HepG2 (cell line): Measurements from ENCODE around the gene BBC3. TPM values are rescaled to one million over a fixed set of nuclear protein-coding genes. Genes with fewer than 3 reads are reported as not detected.

Source experiments
- ATM ChIP-seq: fragments of 450-650 bp; IDR thresholded peaks from 2 replicates; pipeline ENCODE4 v1.7.1; 2017; ENCODE audit warnings: mild to moderate bottlenecking, borderline replicate concordance
- ELF3 ChIP-seq: IDR thresholded peaks from 2 replicates; pipeline ENCODE4 v1.6.1; 2016; ENCODE audit warnings: missing genetic modification reagents, missing compliant biosample characterization
- HNRNPH1 ChIP-seq: fragments of 200-400 bp; formaldehyde crosslinking; optimal IDR thresholded peaks from 2 replicates; pipeline ENCODE3; 2017; ENCODE audit warnings: mild to moderate bottlenecking, low read depth, low read length
- KLF6 ChIP-seq: IDR thresholded peaks from 2 replicates; pipeline ENCODE4 v1.8.0; 2016; ENCODE audit warnings: missing biosample characterization, missing genetic modification reagents
- MAZ ChIP-seq, 2 experiments: sonication (generic) in 1 of 2; formaldehyde crosslinking in 1 of 2; IDR thresholded peaks; 2 replicates each; pipeline versions ENCODE4 v1.5.0 to v1.6.1; 2012 to 2020; ENCODE audit warnings: low read depth in 2 of 2, mild to moderate bottlenecking in 2 of 2, borderline replicate concordance in 1 of 2, improper control_type of control experiment in 1 of 2, low read length in 1 of 2, missing genetic modification reagents in 1 of 2, moderate library complexity in 1 of 2
- POLR2G ChIP-seq: fragments of 200-400 bp; formaldehyde crosslinking; IDR thresholded peaks from 2 replicates; pipeline ENCODE4 v1.6.1; 2018; ENCODE audit warnings: mild to moderate bottlenecking, low read depth, low read length, moderate library complexity
- RBM22 ChIP-seq: fragments of 200-400 bp; formaldehyde crosslinking; optimal IDR thresholded peaks from 2 replicates; pipeline ENCODE3; 2017; ENCODE audit warnings: mild to moderate bottlenecking, low read length, moderate library complexity
- REPIN1 ChIP-seq: sonication (generic); formaldehyde crosslinking; IDR thresholded peaks from 2 replicates; pipeline ENCODE4 v1.8.0; 2022; ENCODE audit warnings: missing genetic modification reagents, low read depth, mild to moderate bottlenecking, borderline replicate concordance
- RFXANK ChIP-seq: IDR thresholded peaks from 2 replicates; pipeline ENCODE4 v1.6.1; 2016
- THAP11 ChIP-seq: IDR thresholded peaks from 2 replicates; pipeline ENCODE4 v1.6.1; 2016; ENCODE audit warnings: missing biosample characterization, missing genetic modification reagents
- U2AF1 ChIP-seq: fragments of 200-400 bp; formaldehyde crosslinking; optimal IDR thresholded peaks from 2 replicates; pipeline ENCODE3; 2017; ENCODE audit warnings: mild to moderate bottlenecking, low read depth, low read length
- YEATS4 ChIP-seq: sonication (generic); formaldehyde crosslinking; IDR thresholded peaks from 2 replicates; pipeline ENCODE4 v1.4.0; 2020; ENCODE audit warnings: missing genetic modification reagents, borderline replicate concordance
- ZFP82 ChIP-seq: sonication (generic); formaldehyde crosslinking; IDR thresholded peaks from 2 replicates; pipeline ENCODE4 v1.5.1; 2020; ENCODE audit warnings: mild to moderate bottlenecking, missing genetic modification reagents, borderline replicate concordance
- ZNF143 ChIP-seq: sonication (generic); formaldehyde crosslinking; IDR thresholded peaks from 2 replicates; pipeline ENCODE4 v1.4.0; 2020; ENCODE audit warnings: missing genetic modification reagents
- ZNF251 ChIP-seq: sonication (generic); formaldehyde crosslinking; IDR thresholded peaks from 2 replicates; pipeline ENCODE4 v1.9.0; 2021; ENCODE audit warnings: mild to moderate bottlenecking, missing genetic modification reagents
- ZNF354B ChIP-seq: sonication (generic); formaldehyde crosslinking; IDR thresholded peaks from 2 replicates; pipeline ENCODE4 v1.8.0; 2022; ENCODE audit warnings: mild to moderate bottlenecking, missing genetic modification reagents
- ZNF383 ChIP-seq: sonication (generic); formaldehyde crosslinking; IDR thresholded peaks from 2 replicates; pipeline ENCODE4 v1.4.0; 2020; ENCODE audit warnings: missing genetic modification reagents, mild to moderate bottlenecking, borderline replicate concordance
- polyA plus RNA-seq, 8 experiments: library from polyadenylated mRNA; depleted of rRNA in 3 of 8; stranded (reverse) in 7 of 8; unstranded in 1 of 8; fragments of >200 nt; fragmentation: Illumina TruSeq in 4 of 8; extraction: Trizol in 4 of 8; gene quantifications; 2 replicates each; pipeline versions ENCODE4 v1.2.1 to v1.2.3, GENCODE V29; 2011 to 2016; ENCODE audit warnings: low read depth in 4 of 8, missing spikeins in 1 of 8, mixed read lengths in 1 of 8; ENCODE audit not compliant: insufficient read depth in 1 of 8
- total RNA-seq, 5 experiments: library from RNA; depleted of rRNA; stranded (reverse); fragments of >200 nt; fragmentation: Illumina TruSeq; extraction: Trizol; gene quantifications; 2 replicates each; pipeline ENCODE4 v1.2.3, GENCODE V29; 2016; ENCODE audit warnings: low read depth in 1 of 5
- TF ChIP-seq, protein P1 (sequence below): sonication (generic); formaldehyde crosslinking; IDR thresholded peaks from 2 replicates; pipeline ENCODE4 v1.5.0; 2020; ENCODE audit warnings: mild to moderate bottlenecking, missing genetic modification reagents
- TF ChIP-seq, protein P2 (sequence below): sonication (generic); formaldehyde crosslinking; IDR thresholded peaks from 2 replicates; pipeline ENCODE4 v1.8.0; 2022; ENCODE audit warnings: missing genetic modification reagents, mild to moderate bottlenecking, moderate library complexity, borderline replicate concordance
- TF ChIP-seq, protein P3 (sequence below): sonication (generic); formaldehyde crosslinking; conservative IDR thresholded peaks from 2 replicates; pipeline ENCODE4 v1.8.0; 2022; ENCODE audit warnings: low read depth, missing genetic modification reagents
- TF ChIP-seq, protein P4 (sequence below): sonication (generic); formaldehyde crosslinking; IDR thresholded peaks from 2 replicates; pipeline ENCODE4 v1.8.0; 2022; ENCODE audit warnings: mild to moderate bottlenecking, missing genetic modification reagents, borderline replicate concordance

BBC3 gene
- total and polyA plus RNA-seq, 2 of the 13 experiments (the other 11 are each of a cell fraction or from before 2014, with no cell fraction given) = 6.1 to 8.8 TPM

DNA sequence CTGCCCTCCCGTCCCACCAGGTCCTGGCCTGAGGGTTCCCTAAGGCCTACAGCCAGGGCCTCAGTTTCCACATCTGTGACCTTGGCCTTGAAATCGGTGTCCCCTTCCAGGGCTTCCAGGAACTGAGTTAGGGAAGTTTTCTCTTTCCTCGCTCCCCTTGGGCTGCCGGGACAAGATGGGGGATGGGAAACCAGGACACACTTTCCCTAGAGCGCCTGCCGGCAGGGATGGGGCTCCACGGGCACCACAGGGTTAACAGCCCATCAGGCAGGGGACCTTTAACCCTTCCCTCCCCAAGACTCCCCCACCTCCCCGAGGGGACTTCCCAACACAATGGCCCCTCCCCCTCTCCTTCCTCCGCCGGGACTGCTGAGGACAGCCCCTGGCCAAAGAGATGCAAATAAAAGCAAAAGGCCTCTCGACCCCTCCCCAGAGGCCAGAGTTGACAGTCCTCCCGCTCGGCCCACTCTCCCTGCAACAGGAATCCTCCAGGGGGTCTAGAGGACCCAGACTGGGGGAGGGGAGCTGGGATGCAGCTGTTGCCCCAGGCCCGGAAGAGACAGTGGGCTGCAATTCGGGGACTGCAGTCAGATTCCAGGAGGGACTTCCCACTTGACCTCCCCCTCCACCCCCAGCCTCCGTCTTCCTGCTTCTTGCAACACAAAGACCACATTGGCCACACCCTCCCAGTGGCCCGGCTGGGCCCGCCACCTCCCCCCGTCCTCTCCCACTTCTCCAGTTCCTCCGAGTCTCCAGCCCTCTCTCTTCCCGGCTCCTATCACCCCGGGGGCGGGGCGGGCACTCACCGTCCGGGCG is 3.4 kb downstream of the BBC3 start (continued):
- TF ChIP-seq, protein P1, sequence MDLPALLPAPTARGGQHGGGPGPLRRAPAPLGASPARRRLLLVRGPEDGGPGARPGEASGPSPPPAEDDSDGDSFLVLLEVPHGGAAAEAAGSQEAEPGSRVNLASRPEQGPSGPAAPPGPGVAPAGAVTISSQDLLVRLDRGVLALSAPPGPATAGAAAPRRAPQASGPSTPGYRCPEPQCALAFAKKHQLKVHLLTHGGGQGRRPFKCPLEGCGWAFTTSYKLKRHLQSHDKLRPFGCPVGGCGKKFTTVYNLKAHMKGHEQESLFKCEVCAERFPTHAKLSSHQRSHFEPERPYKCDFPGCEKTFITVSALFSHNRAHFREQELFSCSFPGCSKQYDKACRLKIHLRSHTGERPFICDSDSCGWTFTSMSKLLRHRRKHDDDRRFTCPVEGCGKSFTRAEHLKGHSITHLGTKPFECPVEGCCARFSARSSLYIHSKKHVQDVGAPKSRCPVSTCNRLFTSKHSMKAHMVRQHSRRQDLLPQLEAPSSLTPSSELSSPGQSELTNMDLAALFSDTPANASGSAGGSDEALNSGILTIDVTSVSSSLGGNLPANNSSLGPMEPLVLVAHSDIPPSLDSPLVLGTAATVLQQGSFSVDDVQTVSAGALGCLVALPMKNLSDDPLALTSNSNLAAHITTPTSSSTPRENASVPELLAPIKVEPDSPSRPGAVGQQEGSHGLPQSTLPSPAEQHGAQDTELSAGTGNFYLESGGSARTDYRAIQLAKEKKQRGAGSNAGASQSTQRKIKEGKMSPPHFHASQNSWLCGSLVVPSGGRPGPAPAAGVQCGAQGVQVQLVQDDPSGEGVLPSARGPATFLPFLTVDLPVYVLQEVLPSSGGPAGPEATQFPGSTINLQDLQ (CRISPR knock-in tag) = no peak
- TF ChIP-seq RFXANK (CRISPR knock-in tag) (no peak), KLF6 (CRISPR knock-in tag) (0 out of 2 replicates have a peak, but pooled peaks have one; percentile 15), ZFP82 (0 out of 2 replicates have a peak, but pooled peaks have one; percentile 23), POLR2G (peak; percentile 19), ZNF383 (CRISPR knock-in tag) (no peak), ZNF251 (CRISPR knock-in tag) (no peak), ZNF354B (CRISPR knock-in tag) (0 out of 2 replicates have a peak, but pooled peaks have one; percentile 26), MAZ (IDR thresholded peaks at IDR 0.05; ENCODE audit: borderline replicate concordance, low read depth, low read length) (peak; percentile 86), MAZ (CRISPR knock-in tag; IDR thresholded peaks at IDR 0.05; ENCODE audit: low read depth) (peak; percentile 68), THAP11 (CRISPR knock-in tag) (peak; percentile 51), ATM (no peak), U2AF1 (no peak), HNRNPH1 (peak; percentile 63), RBM22 (peak; percentile 64), YEATS4 (peak; percentile 12; the same call in 1 of the 2 replicates), REPIN1 (CRISPR knock-in tag) (0 out of 2 replicates have a peak, but pooled peaks have one; percentile 0), ZNF143 (CRISPR knock-in tag) (no peak), ELF3 (peak; percentile 38)
- TF ChIP-seq, protein P2, sequence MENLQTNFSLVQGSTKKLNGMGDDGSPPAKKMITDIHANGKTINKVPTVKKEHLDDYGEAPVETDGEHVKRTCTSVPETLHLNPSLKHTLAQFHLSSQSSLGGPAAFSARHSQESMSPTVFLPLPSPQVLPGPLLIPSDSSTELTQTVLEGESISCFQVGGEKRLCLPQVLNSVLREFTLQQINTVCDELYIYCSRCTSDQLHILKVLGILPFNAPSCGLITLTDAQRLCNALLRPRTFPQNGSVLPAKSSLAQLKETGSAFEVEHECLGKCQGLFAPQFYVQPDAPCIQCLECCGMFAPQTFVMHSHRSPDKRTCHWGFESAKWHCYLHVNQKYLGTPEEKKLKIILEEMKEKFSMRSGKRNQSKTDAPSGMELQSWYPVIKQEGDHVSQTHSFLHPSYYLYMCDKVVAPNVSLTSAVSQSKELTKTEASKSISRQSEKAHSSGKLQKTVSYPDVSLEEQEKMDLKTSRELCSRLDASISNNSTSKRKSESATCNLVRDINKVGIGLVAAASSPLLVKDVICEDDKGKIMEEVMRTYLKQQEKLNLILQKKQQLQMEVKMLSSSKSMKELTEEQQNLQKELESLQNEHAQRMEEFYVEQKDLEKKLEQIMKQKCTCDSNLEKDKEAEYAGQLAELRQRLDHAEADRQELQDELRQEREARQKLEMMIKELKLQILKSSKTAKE (CRISPR knock-in tag) = peak; percentile 14; the same call in 1 of the 2 replicates
- TF ChIP-seq, protein P3, sequence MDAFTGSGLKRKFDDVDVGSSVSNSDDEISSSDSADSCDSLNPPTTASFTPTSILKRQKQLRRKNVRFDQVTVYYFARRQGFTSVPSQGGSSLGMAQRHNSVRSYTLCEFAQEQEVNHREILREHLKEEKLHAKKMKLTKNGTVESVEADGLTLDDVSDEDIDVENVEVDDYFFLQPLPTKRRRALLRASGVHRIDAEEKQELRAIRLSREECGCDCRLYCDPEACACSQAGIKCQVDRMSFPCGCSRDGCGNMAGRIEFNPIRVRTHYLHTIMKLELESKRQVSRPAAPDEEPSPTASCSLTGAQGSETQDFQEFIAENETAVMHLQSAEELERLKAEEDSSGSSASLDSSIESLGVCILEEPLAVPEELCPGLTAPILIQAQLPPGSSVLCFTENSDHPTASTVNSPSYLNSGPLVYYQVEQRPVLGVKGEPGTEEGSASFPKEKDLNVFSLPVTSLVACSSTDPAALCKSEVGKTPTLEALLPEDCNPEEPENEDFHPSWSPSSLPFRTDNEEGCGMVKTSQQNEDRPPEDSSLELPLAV (CRISPR knock-in tag) = no peak
- TF ChIP-seq, protein P4, sequence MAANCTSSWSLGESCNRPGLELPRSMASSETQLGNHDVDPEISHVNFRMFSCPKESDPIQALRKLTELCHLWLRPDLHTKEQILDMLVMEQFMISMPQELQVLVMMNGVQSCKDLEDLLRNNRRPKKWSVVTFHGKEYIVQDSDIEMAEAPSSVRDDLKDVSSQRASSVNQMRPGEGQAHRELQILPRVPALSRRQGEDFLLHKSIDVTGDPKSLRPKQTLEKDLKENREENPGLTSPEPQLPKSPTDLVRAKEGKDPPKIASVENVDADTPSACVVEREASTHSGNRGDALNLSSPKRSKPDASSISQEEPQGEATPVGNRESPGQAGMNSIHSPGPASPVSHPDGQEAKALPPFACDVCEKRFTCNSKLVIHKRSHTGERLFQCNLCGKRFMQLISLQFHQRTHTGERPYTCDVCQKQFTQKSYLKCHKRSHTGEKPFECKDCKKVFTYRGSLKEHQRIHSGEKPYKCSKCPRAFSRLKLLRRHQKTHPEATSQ (CRISPR knock-in tag) = peak; percentile 60; the same call in 1 of the 2 replicates
